Stimulated activated CD8-positive, alpha-beta memory T cell treated with anti-CD3 and anti-CD28 coated beads, Interleukin-2, amount 100 ng/mL, for 1 hour (primary cell): ENCODE measurements around the gene SLC25A26.

Experiments
- DNase-seq, 2 donors: peaks; one replicate each; pipeline ENCODE4 v3.0.0-alpha.2; 2020; ENCODE audit warnings: low read depth in 2 of 2

Gene SLC25A26

GRCh38 chr3:66372681-66373350 lies 152.0 kb downstream of the SLC25A26 start:
- peak in 1 of 2 donors; percentile 19 for DNase-seq

DNA sequence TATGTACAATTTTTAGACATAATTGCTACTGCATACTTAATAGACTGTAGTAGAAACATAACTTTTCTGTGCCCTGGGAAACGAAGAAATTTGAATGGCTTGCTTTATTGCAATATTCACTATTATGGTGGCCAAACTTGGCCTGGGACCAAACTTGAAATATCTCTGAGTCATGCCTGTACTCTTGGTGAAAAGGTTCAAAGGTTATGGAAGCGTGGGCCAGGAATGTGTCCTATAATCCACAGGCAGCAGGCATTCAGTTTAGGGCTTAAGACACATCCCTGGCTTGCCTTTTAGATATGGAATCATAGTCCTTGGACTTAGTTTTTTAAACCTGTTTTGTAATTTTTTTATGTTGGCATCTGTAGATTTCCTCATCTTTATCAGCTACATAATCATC lies 155.8 kb downstream of the SLC25A26 start:
- DNase-seq, result no peak

- DNase-seq, result no peak
These were observed 157.0 kb downstream of the SLC25A26 start for GRCh38 chr3:66377800-66378199.

GRCh38 chr3:66378256-66378655 lies 157.5 kb downstream of the SLC25A26 start:
- no peak for DNase-seq

GRCh38 chr3:66379565-66379964 lies 158.8 kb downstream of the SLC25A26 start:
- DNase-seq, result no peak

GRCh38 chr3:66380200-66380932 lies 159.6 kb downstream of the SLC25A26 start:
- DNase-seq, result no peak

- no peak for DNase-seq
These were observed 160.8 kb downstream of the SLC25A26 start for GRCh38 chr3:66381626-66382025.

DNA sequence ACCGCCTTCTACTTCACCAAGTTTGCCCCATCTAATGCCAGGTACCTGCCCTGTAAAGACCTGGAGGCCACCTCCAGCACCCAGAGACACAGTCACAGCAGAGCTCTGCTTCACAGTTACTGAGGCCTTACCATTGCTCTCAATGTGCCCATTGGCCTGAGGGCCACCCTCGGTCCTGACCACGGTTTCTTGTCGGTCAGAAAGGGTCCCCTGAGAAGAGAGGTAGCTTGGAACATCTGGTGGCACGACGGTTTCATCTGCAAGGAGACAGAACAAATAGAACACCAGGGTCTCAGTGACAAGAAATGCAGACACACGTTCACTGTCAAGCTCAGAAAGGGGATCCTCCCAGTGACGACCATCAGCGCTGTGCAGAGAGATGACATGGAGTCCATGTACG lies 161.3 kb downstream of the SLC25A26 start:
- DNase-seq, result no peak

GRCh38 chr3:66383023-66383422 lies 162.2 kb downstream of the SLC25A26 start:
- DNase-seq, result no peak

- no peak for DNase-seq
These were observed 163.4 kb downstream of the SLC25A26 start for GRCh38 chr3:66383998-66384745.

DNA sequence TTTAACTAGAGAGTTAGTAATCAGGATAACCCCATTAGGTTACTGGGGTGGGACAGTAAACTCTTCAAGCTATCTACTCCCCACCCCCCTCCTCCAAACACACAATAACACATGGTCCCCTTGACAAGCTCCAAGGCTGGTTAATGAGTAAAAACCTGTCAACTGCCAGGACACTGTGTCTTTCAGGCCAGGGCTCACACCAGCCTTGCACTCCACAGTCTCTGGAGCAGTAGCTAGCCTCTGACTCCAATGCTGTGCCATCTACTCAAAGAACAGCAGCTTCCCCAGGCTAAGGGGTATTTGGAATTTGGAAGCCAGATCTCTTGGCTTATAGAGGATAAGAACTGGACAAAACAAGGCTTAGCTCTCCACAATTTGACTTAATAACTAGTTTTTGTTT lies 164.3 kb downstream of the SLC25A26 start:
- no peak for DNase-seq

DNA sequence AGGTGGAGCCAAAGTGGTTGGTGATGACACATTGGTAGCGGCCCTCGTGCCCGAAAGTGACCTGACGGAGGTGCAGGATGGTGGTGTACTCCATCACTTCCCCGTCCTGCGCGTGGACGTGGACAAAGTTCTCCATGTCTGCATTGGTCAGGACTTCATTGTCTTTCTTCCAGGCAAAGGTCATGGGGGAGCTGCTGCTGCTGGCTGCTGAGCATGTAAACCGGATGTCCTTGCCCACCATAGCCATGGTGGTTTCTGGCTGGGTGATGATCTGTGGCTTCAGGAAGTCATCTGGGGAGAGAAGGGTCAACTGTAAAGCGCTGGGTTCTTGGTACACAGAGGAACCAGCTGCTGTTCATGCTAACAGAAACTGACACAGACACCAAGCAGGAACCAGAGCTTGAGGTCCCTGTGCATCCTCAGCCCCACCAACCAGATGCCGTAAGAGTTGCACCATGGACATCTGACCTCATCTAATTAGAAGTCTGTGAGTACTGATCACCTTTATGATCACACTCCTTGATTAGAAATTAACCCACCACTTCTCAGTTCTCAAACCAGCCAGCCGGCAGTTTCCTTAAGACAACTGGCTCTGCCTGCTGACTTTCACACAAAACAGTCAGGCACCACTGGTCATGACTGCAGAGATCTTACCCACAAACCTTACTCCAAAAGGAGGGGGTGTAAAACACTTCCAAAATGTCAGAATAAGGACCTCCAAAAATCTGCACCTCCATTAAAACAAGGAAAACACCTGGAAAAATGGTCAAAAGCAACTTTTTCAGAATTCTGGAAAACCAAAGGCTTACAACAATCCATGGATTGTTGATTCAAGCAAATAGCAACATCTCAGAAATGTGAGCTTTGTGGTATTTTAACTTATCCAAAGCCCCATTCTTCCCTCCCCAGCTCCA lies 165.5 kb downstream of the SLC25A26 start:
- no peak for DNase-seq

GRCh38 chr3:66386925-66387650 lies 166.3 kb downstream of the SLC25A26 start:
- DNase-seq, result no peak

DNA sequence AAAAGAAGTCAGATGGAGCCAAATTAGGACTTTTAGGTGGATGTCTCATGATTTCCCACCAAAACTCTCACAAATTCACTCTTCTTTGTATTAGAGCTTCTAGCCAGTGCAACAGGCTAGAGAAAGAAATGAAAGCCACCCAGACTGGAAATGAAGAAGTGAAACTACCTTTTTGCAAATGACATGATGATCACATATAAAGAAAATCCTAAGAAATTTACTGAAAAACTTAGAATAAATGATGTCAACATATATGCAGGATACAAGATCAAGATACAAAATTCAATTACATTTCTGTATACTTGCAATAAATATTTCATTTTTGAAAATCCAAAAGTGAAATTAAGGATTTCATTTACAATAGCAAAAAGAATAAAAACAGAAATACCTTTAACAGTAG lies 169.2 kb downstream of the SLC25A26 start:
- no peak for DNase-seq

DNA sequence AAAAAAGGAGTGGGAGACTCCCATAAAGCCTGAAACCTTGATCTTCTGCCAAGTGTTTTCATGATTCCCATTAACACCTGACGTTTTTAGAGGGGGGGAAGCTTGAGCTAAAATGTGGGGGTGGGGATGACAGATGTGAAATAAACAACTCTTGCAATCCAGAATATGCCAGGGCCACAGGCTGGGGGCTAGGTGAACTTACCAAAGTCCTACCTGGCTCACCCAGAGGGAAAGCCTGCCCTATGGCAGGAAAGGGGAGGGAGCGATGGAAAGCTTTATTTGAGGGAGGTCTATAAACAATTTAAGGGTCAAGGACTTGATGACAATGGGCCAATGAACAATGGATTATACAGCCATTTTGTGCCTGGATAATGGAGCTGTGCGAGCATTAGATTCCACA lies 171.7 kb downstream of the SLC25A26 start:
- DNase-seq, result no peak

DNA sequence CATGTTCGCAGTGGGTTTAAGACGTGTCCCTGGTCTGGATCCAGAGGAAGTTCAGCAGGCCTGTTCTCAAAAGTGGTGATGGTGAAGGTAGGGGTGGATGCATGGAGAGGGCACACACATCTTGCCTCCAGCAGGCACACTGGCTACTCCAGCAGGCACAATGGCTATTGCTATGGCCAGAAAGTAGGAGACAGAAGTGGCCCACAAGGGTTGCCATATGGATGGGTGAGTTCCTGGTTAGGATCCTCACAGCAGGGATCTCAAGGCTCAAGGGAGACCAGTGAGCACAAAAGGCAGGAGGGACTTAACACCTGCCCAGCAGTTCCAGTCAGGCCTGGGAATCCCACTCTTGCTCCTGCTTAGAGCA lies 172.1 kb downstream of the SLC25A26 start:
- DNase-seq, result no peak

- no peak for DNase-seq
These were observed 172.7 kb downstream of the SLC25A26 start for GRCh38 chr3:66393333-66394005.

DNA sequence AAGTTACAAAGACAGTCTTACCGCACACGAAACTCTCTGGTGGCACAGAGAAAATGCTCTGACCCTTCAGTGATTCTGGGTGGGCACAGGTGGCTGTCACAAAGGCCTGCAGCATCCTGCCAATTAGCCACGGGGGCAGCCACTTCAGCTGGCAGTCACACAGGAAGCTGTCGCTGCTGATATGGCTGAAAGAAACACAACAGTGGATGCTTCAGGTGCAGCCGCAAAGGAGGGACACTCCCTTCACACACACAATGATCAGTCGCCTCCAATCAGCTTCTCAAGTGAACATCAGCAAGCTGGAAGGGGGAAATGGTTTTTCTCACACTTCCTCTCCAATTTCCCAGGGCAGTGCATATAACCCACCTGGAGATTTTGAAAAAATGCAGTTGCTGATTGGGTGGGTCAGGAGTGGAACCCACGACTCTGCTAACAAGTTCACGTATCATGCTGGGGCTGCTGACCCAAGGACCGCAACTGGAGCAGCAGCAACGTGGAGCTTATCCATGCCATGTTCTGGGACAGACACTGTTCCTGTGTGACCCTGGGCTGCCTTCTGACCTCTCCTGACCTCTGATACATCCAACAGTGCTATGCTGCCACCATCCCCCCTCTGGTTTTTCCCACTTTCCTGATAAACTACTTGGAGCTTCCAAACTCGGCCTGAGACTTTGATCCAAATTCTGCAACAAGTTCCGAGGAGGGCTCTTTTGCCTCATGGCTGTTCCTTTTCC lies 173.4 kb downstream of the SLC25A26 start:
- no peak for DNase-seq

DNA sequence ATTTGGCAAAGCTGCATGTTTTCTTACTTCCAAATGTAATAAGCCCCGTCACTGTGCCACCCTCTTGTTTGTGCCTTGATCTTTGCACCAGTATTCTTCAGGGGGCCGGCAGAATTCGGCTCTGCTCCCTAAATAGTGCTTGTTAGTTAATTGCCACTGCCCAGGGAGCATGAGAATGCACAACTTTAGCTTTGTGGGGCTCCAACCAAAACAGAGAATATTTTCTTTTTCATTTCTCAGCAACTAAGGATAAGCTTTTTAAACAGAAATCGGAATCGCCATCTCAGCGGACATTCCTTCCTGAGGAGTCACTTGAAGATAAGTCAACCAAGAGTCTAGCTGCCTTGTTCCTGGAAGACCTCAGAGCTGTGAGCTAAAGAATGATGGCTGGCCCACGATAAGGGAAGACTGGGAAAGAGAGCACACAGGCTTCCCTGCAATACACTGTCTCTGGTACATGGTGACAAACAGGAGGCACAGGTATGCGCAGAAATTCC lies 174.0 kb downstream of the SLC25A26 start:
- DNase-seq, result no peak

DNA sequence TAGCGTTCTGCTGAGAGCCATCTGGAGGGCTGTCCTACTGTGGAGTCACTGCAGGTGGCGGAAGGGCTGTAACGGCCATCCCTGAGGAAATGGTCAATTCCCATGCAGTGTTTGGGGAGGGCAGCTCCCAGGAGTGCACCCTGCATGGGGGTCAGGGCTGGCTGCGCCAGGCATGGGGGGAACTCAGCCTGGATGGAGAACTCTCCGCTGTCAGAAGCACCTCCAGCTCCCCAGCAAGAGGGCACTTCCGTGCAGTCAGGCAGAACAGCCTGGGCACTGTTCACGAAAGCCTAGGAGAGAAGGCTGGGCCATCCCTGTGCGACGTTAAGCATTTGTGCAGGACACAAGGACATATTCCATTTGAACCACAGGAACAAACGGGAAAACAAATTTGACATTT lies 174.8 kb downstream of the SLC25A26 start:
- no peak for DNase-seq
